H1 (cell line): Measurements from ENCODE around the gene BCAS3. TPM values are rescaled to one million over a fixed set of nuclear protein-coding genes. Genes with fewer than 3 reads are reported as not detected.
A peak's percentile ranks its signal among the peaks of the same experiment; 100 is the strongest.

Source experiments
- CTCF ChIA-PET: fragments of 300-600 bp; sonication (Branson Sonifier 250); formaldehyde crosslinking; loops from one replicate; lab custom pipeline; 2021; ENCODE audit not compliant: partially characterized antibody; lab: Charles Lee
- POLR2A ChIA-PET: fragments of 300-600 bp; sonication (Branson Sonifier 250); formaldehyde crosslinking; loops from one replicate; lab custom pipeline; 2021; ENCODE audit warnings: inconsistent platforms; ENCODE audit not compliant: partially characterized antibody; lab: Charles Lee
- DNase-seq, 2 experiments: peaks; one replicate each; pipeline versions ENCODE4 v3.0.0 to v3.0.0-alpha.2; 2010 to 2022; ENCODE audit warnings: low spot score in 2 of 2, low read depth in 1 of 2, mixed read lengths in 1 of 2
- FAIRE-seq: peaks from 2 replicates; lab custom pipeline; 2011; peaks lifted over from hg19 to GRCh38; lab: Jason Lieb, UNC
- H2AFZ ChIP-seq: 2 replicates; pipeline ENCODE4 v1.8.1; 2012; ENCODE audit warnings: low read length, inconsistent platforms
- H2AK5ac ChIP-seq: 2 replicates; pipeline ENCODE4 v1.6.1; 2013; ENCODE audit warnings: low read depth, low read length
- H2BK120ac ChIP-seq: replicated peaks from 2 replicates; pipeline ENCODE3; 2013; ENCODE audit warnings: low read depth, low read length, inconsistent platforms
- H2BK12ac ChIP-seq: 2 replicates; pipeline ENCODE4 v1.6.1; 2013; ENCODE audit warnings: low read depth, low read length
- H2BK15ac ChIP-seq: 2 replicates; pipeline ENCODE4 v1.6.1; 2013; ENCODE audit warnings: low read length
- H2BK20ac ChIP-seq: 2 replicates; pipeline ENCODE4 v1.6.1; 2013; ENCODE audit warnings: low read length
- H2BK5ac ChIP-seq: 2 replicates; pipeline ENCODE4 v1.6.1; 2013; ENCODE audit warnings: low read depth, low read length
- H3K14ac ChIP-seq: 2 replicates; pipeline ENCODE4 v1.6.1; 2013; ENCODE audit warnings: inconsistent platforms; ENCODE audit not compliant: insufficient read length
- H3K18ac ChIP-seq: 2 replicates; pipeline ENCODE4 v1.6.1; 2013; ENCODE audit warnings: low read length; ENCODE audit errors: extremely low read depth
- H3K23ac ChIP-seq: 2 replicates; pipeline ENCODE4 v1.6.1; 2013; ENCODE audit warnings: inconsistent platforms; ENCODE audit not compliant: insufficient read length
- H3K23me2 ChIP-seq: 2 replicates; pipeline ENCODE4 v1.6.1; 2013; ENCODE audit warnings: low read depth, low read length
- H3K27ac ChIP-seq: 2 replicates; pipeline ENCODE4 v1.6.1; 2011; ENCODE audit warnings: low read depth, low read length, inconsistent platforms
- H3K27me3 ChIP-seq, 4 experiments: replicated peaks in 1 of 4; 1 replicate in 1 of 4; 2 replicates in 3 of 4; pipeline versions ENCODE4 v1.6.1 to v1.8.1; 2011 to 2013; ENCODE audit warnings: low read length in 3 of 4, mild to moderate bottlenecking in 3 of 4, inconsistent platforms in 2 of 4, mixed read lengths in 2 of 4, moderate library complexity in 1 of 4; ENCODE audit not compliant: control insufficient read depth in 3 of 4, insufficient read depth in 3 of 4; ENCODE audit errors: extremely low read depth in 1 of 4
- H3K36me3 ChIP-seq, 4 experiments: 2 replicates each; pipeline versions ENCODE4 v1.6.1 to v1.8.1; 2011 to 2013; ENCODE audit warnings: mild to moderate bottlenecking in 4 of 4, low read length in 3 of 4, moderate library complexity in 2 of 4, control low read depth in 1 of 4, inconsistent platforms in 1 of 4; ENCODE audit not compliant: insufficient read depth in 4 of 4, control insufficient read depth in 2 of 4
- H3K4ac ChIP-seq: replicated peaks from 2 replicates; pipeline ENCODE3; 2013; ENCODE audit warnings: low read length, low read depth, mixed read lengths, inconsistent platforms; ENCODE audit not compliant: insufficient read length
- H3K4me1 ChIP-seq, 4 experiments: replicated peaks in 1 of 4; 1 replicate in 1 of 4; 2 replicates in 3 of 4; pipeline versions ENCODE4 v1.6.1 to v1.8.1; 2011 to 2013; ENCODE audit warnings: low read length in 3 of 4, inconsistent platforms in 2 of 4, mixed read lengths in 1 of 4; ENCODE audit not compliant: insufficient read depth in 4 of 4, control insufficient read depth in 3 of 4
- H3K4me2 ChIP-seq, 2 experiments: 2 replicates each; pipeline versions ENCODE4 v1.6.1 to v1.8.1; 2011 to 2013; ENCODE audit warnings: low read depth in 2 of 2, low read length in 2 of 2, control low read depth in 1 of 2, inconsistent platforms in 1 of 2, mild to moderate bottlenecking in 1 of 2; ENCODE audit not compliant: insufficient read depth in 1 of 2
- H3K4me3 ChIP-seq, 4 experiments: fragments of 200-600, 300-600 bp in 1 of 4; sonication (generic), shearing (Covaris generic), sonication (Bioruptor Twin) in 1 of 4; 2 replicates each; pipeline versions ENCODE4 v1.5.1 to v1.8.1; 2011 to 2016; ENCODE audit warnings: low read length in 4 of 4, low read depth in 3 of 4, control low read depth in 2 of 4, inconsistent platforms in 2 of 4, mild to moderate bottlenecking in 2 of 4, mixed read lengths in 1 of 4, moderate library complexity in 1 of 4; ENCODE audit not compliant: insufficient read depth in 2 of 4; ENCODE audit errors: extremely low read depth in 1 of 4
- H3K56ac ChIP-seq: replicated peaks from 2 replicates; pipeline ENCODE3; 2013; ENCODE audit warnings: low read depth, mild to moderate bottlenecking, mixed read lengths, low read length, inconsistent platforms; ENCODE audit not compliant: insufficient read length
- H3K79me1 ChIP-seq: 2 replicates; pipeline ENCODE4 v1.6.1; 2013; ENCODE audit warnings: low read depth, low read length, control low read depth
- H3K79me2 ChIP-seq, 2 experiments: 2 replicates each; pipeline versions ENCODE4 v1.6.1 to v1.8.1; 2012 to 2013; ENCODE audit warnings: low read length in 2 of 2, mild to moderate bottlenecking in 2 of 2, inconsistent platforms in 1 of 2; ENCODE audit not compliant: insufficient read depth in 2 of 2, control insufficient read depth in 1 of 2
- H3K9ac ChIP-seq, 4 experiments: replicated peaks in 1 of 4; 1 replicate in 1 of 4; 2 replicates in 3 of 4; pipeline versions ENCODE4 v1.6.1 to v1.8.1; 2011 to 2013; ENCODE audit warnings: low read depth in 3 of 4, low read length in 3 of 4, control low read depth in 2 of 4, mild to moderate bottlenecking in 2 of 4, moderate library complexity in 2 of 4, inconsistent platforms in 1 of 4; ENCODE audit errors: extremely low read depth in 1 of 4
- H3K9me3 ChIP-seq, 2 experiments: 2 replicates each; pipeline versions ENCODE4 v1.6.1 to v1.8.1; 2012 to 2013; ENCODE audit warnings: mild to moderate bottlenecking in 2 of 2, moderate library complexity in 2 of 2, control low read depth in 1 of 2, inconsistent platforms in 1 of 2, low read depth in 1 of 2, low read length in 1 of 2, mixed read lengths in 1 of 2; ENCODE audit not compliant: insufficient read depth in 2 of 2
- H4K20me1 ChIP-seq, 2 experiments: replicated peaks in 1 of 2; 2 replicates each; pipeline versions ENCODE3 to v1.8.1; 2011 to 2013; ENCODE audit warnings: inconsistent platforms in 2 of 2, low read length in 2 of 2, mild to moderate bottlenecking in 1 of 2; ENCODE audit not compliant: insufficient read depth in 2 of 2, control insufficient read depth in 1 of 2
- H4K5ac ChIP-seq: 2 replicates; pipeline ENCODE4 v1.6.1; 2013; ENCODE audit warnings: low read length, low read depth, mixed read lengths, inconsistent platforms; ENCODE audit not compliant: insufficient read length
- H4K8ac ChIP-seq: 2 replicates; pipeline ENCODE4 v1.8.0; 2013; ENCODE audit warnings: mild to moderate bottlenecking, moderate library complexity, low read length, inconsistent platforms; ENCODE audit not compliant: insufficient read depth; ENCODE audit errors: extremely low read depth
- H4K91ac ChIP-seq: replicated peaks from 2 replicates; pipeline ENCODE3; 2013; ENCODE audit warnings: low read length, mixed read lengths, inconsistent platforms; ENCODE audit not compliant: insufficient read length
- BCL11A ChIP-seq, 2 experiments: IDR thresholded peaks; one replicate each; pipeline ENCODE4 v1.6.1; 2011; ENCODE audit warnings: low read depth in 2 of 2, low read length in 2 of 2, mild to moderate bottlenecking in 2 of 2
- EP300 ChIP-seq, 2 experiments: IDR thresholded peaks; 1 replicate in 1 of 2; 2 replicates in 1 of 2; pipeline ENCODE4 v1.6.1; 2011 to 2012; ENCODE audit warnings: low read depth in 2 of 2, low read length in 2 of 2, mild to moderate bottlenecking in 2 of 2, borderline replicate concordance in 1 of 2, inconsistent platforms in 1 of 2, moderate library complexity in 1 of 2
- FOSL1 ChIP-seq: IDR thresholded peaks from 2 replicates; pipeline ENCODE4 v1.6.1; 2011; ENCODE audit warnings: mild to moderate bottlenecking, low read depth, low read length, moderate library complexity; ENCODE audit not compliant: insufficient read depth
- POU5F1 ChIP-seq: IDR thresholded peaks from 2 replicates; pipeline ENCODE4 v1.6.1; 2011; ENCODE audit warnings: low read depth, mild to moderate bottlenecking, low read length, moderate library complexity
- SRF ChIP-seq: IDR thresholded peaks from 2 replicates; pipeline ENCODE4 v1.6.1; 2011; ENCODE audit warnings: mild to moderate bottlenecking, low read depth, low read length, moderate library complexity
- WGBS, 2 experiments: shearing (Covaris generic) in 1 of 2; methylation state at CpG; one replicate each; pipeline versions ENCODE4 v1.1.6 to v1.1.7; 2013 to 2015; ENCODE audit warnings: low lambda C conversion rate in 2 of 2, mixed read lengths in 2 of 2, inconsistent platforms in 1 of 2, low coverage in 1 of 2, missing lambda C conversion rate in 1 of 2; ENCODE audit not compliant: insufficient replicate concordance in 2 of 2, insufficient coverage in 1 of 2, insufficient read length in 1 of 2; ENCODE audit errors: extremely low coverage in 1 of 2, missing lambda C conversion rate in 1 of 2; 5-methylcytosine and 5-hydroxymethylcytosine counted together
- polyA plus RNA-seq, 7 experiments: library from polyadenylated mRNA; depleted of rRNA in 3 of 7; stranded (reverse) in 5 of 7; unstranded in 2 of 7; fragments of >200 nt in 5 of 7; fragments of 200-250 nt in 2 of 7; gene quantifications; 1 replicate in 5 of 7; 2 replicates in 1 of 7; 4 replicates in 1 of 7; pipeline versions ENCODE4 v1.2.1 to v1.2.3, GENCODE V29; 2011 to 2013; ENCODE audit warnings: missing spikeins in 2 of 7, mixed read lengths in 2 of 7
- total RNA-seq: library from RNA; stranded (reverse); fragmentation: NEBNext Ultra II Directional; extraction: Animal tissue kit (Norgen Biotek cat#: 25700); gene quantifications from 2 replicates; pipeline ENCODE4 v1.2.1, GENCODE V29; 2021
- TF ChIP-seq, protein P1 (sequence below): IDR thresholded peaks from 2 replicates; pipeline ENCODE4 v1.6.1; 2012; ENCODE audit warnings: inconsistent platforms
- TF ChIP-seq, protein P2 (sequence below): IDR thresholded peaks from 2 replicates; pipeline ENCODE4 v1.6.1; 2011; ENCODE audit warnings: low read length, improper control_type of control experiment

Gene BCAS3
- total and polyA plus RNA-seq, 2 of the 8 experiments (the other 6 are each of a cell fraction or from before 2014, with no cell fraction given): 9.9 to 13.3 TPM

DNA sequence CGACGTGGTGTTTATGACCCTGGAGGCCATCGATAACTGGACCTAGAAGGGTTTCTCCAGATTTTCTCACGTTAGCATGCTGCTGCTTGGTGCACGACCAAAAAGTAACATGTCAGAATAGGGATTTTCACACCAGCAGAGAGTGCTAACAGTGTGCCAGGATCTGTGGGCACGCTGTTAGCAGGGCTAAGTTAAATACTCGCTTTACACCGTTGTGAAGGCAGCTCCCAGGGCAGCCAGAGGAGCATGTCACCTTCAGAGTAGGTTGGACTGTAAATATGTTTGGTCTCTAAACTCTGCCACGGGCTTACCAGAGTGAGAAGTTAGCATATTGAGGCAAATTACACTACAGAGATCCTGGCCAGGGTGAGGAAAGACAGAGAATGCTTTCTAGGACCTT lies 608.8 kb downstream of the BCAS3 start:
- Histone ChIP-seq H4K20me1 (no peaks in the 10 kb centered on the region), H2BK20ac (0 out of 2 replicates have a peak overlapping the region, but pooled peaks have one; percentile 69), H3K4ac (no peak overlapping the region), H3K14ac (no peak overlapping the region), H2BK120ac (no peak overlapping the region), H2BK15ac (peak overlapping the region; percentile 55; the same call in 1 of the 2 replicates), H4K91ac (no peak overlapping the region), H4K5ac (no peak overlapping the region), H2AFZ (no peak overlapping the region), H3K27me3 (no peaks in the 10 kb centered on the region), H2BK5ac (peak overlapping the region; percentile 40; the same call in 1 of the 2 replicates), H3K9me3 (no peaks in the 10 kb centered on the region), H2BK12ac (peak overlapping the region; percentile 90; the same call in 1 of the 2 replicates), H3K27ac (no peak overlapping the region), H3K79me2 (no peaks in the 10 kb centered on the region), H4K8ac (no peak overlapping the region), H3K36me3 (no peaks in the 10 kb centered on the region), H3K56ac (no peak overlapping the region), H3K4me3 (no peak overlapping the region), H3K18ac (no peak overlapping the region; the same call in 1 of the 2 replicates), H3K23me2 (no peaks in the 10 kb centered on the region; the same call in 1 of the 2 replicates), H3K23ac (no peak overlapping the region), H3K4me1 (peaks cover 9 to 15% (median 11%) of the 10 kb centered on the region in 4 experiments; a peak in 4 of 7 replicates), H3K79me1 (no peaks in the 10 kb centered on the region), H2AK5ac (no peak overlapping the region), H3K4me2 (peak overlapping the region; percentile 1 to 32; a peak in 1 of 4 replicates), H3K9ac (no peak overlapping the region)
- WGBS, 2 experiments: 84% methylated on average over 9 of the region's 9 CpGs; no CpG with 5 or more reads in 1 of the 2 experiments
- DNase-seq (no peak), FAIRE-seq (no peak)
- POLR2A ChIA-PET: no interaction called here
- CTCF ChIA-PET: interaction anchor here (1.1 to 1.3 kb wide), 2 partner anchors 12 to 103 kb away, joined by 3 read pairs; no protein-coding TSS in a partner anchor
- TF ChIP-seq, protein P1, sequence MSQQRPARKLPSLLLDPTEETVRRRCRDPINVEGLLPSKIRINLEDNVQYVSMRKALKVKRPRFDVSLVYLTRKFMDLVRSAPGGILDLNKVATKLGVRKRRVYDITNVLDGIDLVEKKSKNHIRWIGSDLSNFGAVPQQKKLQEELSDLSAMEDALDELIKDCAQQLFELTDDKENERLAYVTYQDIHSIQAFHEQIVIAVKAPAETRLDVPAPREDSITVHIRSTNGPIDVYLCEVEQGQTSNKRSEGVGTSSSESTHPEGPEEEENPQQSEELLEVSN: no peak
- TF ChIP-seq, protein P2, sequence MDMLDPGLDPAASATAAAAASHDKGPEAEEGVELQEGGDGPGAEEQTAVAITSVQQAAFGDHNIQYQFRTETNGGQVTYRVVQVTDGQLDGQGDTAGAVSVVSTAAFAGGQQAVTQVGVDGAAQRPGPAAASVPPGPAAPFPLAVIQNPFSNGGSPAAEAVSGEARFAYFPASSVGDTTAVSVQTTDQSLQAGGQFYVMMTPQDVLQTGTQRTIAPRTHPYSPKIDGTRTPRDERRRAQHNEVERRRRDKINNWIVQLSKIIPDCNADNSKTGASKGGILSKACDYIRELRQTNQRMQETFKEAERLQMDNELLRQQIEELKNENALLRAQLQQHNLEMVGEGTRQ: no peak
- TF ChIP-seq SRF (no peak), EP300 (IDR thresholded peaks at IDR 0.05; ENCODE audit: borderline replicate concordance in 1 of 2, low read depth in 2 of 2, low read length in 2 of 2) (no peak), POU5F1 (no peak), BCL11A (IDR thresholded peaks at IDR 0.05; ENCODE audit: low read depth in 2 of 2, low read length in 2 of 2) (no peak), FOSL1 (no peak)
